IMR-90 (cell line): ENCODE results near the gene ACTL6B. TPM values are rescaled to one million over a fixed set of nuclear protein-coding genes. Genes with fewer than 3 reads are reported as not detected.

Experiments used
- ATAC-seq: fragments of 200-7000 bp; cut with Tn5 transposase; 2 replicates; pipeline ENCODE4 v1.9.1; 2020; ENCODE audit warnings: low read depth, mild to moderate bottlenecking, moderate library complexity
- BruUV-seq: library from RNA; stranded (reverse); fragments of 400-500 nt; replicated peaks from 2 replicates; lab custom pipeline; 2021; lab: Mats Ljungman, UMichigan
- CTCF ChIA-PET: fragments of 300-600 bp; formaldehyde crosslinking; extraction: SDS; loops from one replicate; lab custom pipeline; 2021; ENCODE audit warnings: antibody characterized with exemption; lab: Yijun Ruan, JAX
- POLR2A ChIA-PET: fragments of 300-600 bp; sonication (Branson Sonifier 250); formaldehyde crosslinking; loops from one replicate; lab custom pipeline; 2022; ENCODE audit warnings: antibody characterized with exemption; ENCODE audit not compliant: unreplicated experiment; lab: Charles Lee
- DNase-seq: peaks from one replicate; pipeline ENCODE4 v3.0.0; 2013
- H2AFZ ChIP-seq: replicated peaks from 2 replicates; pipeline ENCODE3; 2013; ENCODE audit warnings: low read length, mild to moderate bottlenecking; ENCODE audit not compliant: poor library complexity
- H2AK5ac ChIP-seq: 2 replicates; pipeline ENCODE4 v1.6.1; 2013; ENCODE audit warnings: low read depth, low read length, inconsistent platforms
- H2AK9ac ChIP-seq: replicated peaks from 2 replicates; pipeline ENCODE3; 2013; ENCODE audit warnings: mild to moderate bottlenecking, low read depth, low read length, moderate library complexity; ENCODE audit not compliant: poor library complexity
- H2BK120ac ChIP-seq: 2 replicates; pipeline ENCODE4 v1.6.1; 2013; ENCODE audit warnings: low read depth, low read length, inconsistent platforms
- H2BK15ac ChIP-seq: 3 replicates; pipeline ENCODE4 v1.6.1; 2013; ENCODE audit warnings: low read depth, low read length, inconsistent platforms
- H2BK20ac ChIP-seq: 2 replicates; pipeline ENCODE4 v1.6.1; 2013; ENCODE audit warnings: low read depth, mild to moderate bottlenecking, inconsistent platforms, low read length, moderate library complexity
- H2BK5ac ChIP-seq: 2 replicates; pipeline ENCODE4 v1.6.1; 2013; ENCODE audit warnings: mild to moderate bottlenecking, low read depth, low read length, inconsistent platforms; ENCODE audit not compliant: poor library complexity, severe bottlenecking
- H3K14ac ChIP-seq: replicated peaks from 2 replicates; pipeline ENCODE4 v1.6.1; 2013; ENCODE audit warnings: low read depth, low read length, inconsistent platforms
- H3K18ac ChIP-seq: 2 replicates; pipeline ENCODE4 v1.6.1; 2013; ENCODE audit warnings: low read depth, low read length, control low read depth
- H3K23ac ChIP-seq: 2 replicates; pipeline ENCODE4 v1.6.1; 2013; ENCODE audit warnings: low read depth, low read length, inconsistent platforms
- H3K27ac ChIP-seq: 2 replicates; pipeline ENCODE4 v1.5.1; 2013; ENCODE audit warnings: mild to moderate bottlenecking, control low read depth, low read length; ENCODE audit not compliant: insufficient read depth
- H3K27me3 ChIP-seq: 2 replicates; pipeline ENCODE4 v1.6.1; 2013; ENCODE audit warnings: low read length; ENCODE audit not compliant: control insufficient read depth, insufficient read depth
- H3K36me3 ChIP-seq: 2 replicates; pipeline ENCODE4 v1.6.1; 2013; ENCODE audit warnings: low read length, mixed read lengths; ENCODE audit not compliant: control insufficient read depth, insufficient read depth
- H3K4ac ChIP-seq: 2 replicates; pipeline ENCODE4 v1.6.1; 2013; ENCODE audit warnings: low read depth, low read length, inconsistent platforms
- H3K4me1 ChIP-seq: 2 replicates; pipeline ENCODE4 v1.6.1; 2013; ENCODE audit warnings: low read length, mixed read lengths; ENCODE audit not compliant: control insufficient read depth, insufficient read depth
- H3K4me2 ChIP-seq: 2 replicates; pipeline ENCODE4 v1.6.1; 2013; ENCODE audit warnings: low read depth, mild to moderate bottlenecking, control low read depth, low read length, moderate library complexity
- H3K4me3 ChIP-seq: 2 replicates; pipeline ENCODE4 v1.5.1; 2013; ENCODE audit warnings: low read depth, mild to moderate bottlenecking, control low read depth, low read length, moderate library complexity; ENCODE audit not compliant: insufficient read depth
- H3K56ac ChIP-seq: 2 replicates; pipeline ENCODE4 v1.6.1; 2013; ENCODE audit warnings: low read length, inconsistent platforms; ENCODE audit not compliant: insufficient read depth; ENCODE audit errors: extremely low read depth
- H3K79me1 ChIP-seq, 2 experiments: 2 replicates each; pipeline ENCODE4 v1.6.1; 2013; ENCODE audit warnings: low read length in 2 of 2, inconsistent platforms in 1 of 2, low read depth in 1 of 2
- H3K9ac ChIP-seq: 2 replicates; pipeline ENCODE4 v1.6.1; 2013; ENCODE audit warnings: low read depth, low read length, control low read depth
- H3K9me1 ChIP-seq: 2 replicates; pipeline ENCODE4 v1.6.1; 2013; ENCODE audit warnings: low read length, inconsistent platforms; ENCODE audit not compliant: insufficient read depth
- H3K9me3 ChIP-seq: 2 replicates; pipeline ENCODE4 v1.6.1; 2013; ENCODE audit warnings: low read length; ENCODE audit not compliant: control insufficient read depth, insufficient read depth
- H4K20me1 ChIP-seq: 2 replicates; pipeline ENCODE4 v1.6.1; 2013; ENCODE audit warnings: low read length, inconsistent platforms; ENCODE audit not compliant: insufficient read depth
- H4K5ac ChIP-seq: 2 replicates; pipeline ENCODE4 v1.6.1; 2013; ENCODE audit warnings: mild to moderate bottlenecking, low read depth, low read length, control low read depth
- H4K8ac ChIP-seq, 2 experiments: 2 replicates each; pipeline ENCODE4 v1.6.1; 2013; ENCODE audit warnings: low read depth in 2 of 2, low read length in 2 of 2, control low read depth in 1 of 2, inconsistent platforms in 1 of 2
- H4K91ac ChIP-seq: 2 replicates; pipeline ENCODE4 v1.6.1; 2013; ENCODE audit warnings: low read depth, low read length, inconsistent platforms; ENCODE audit not compliant: insufficient read depth
- BHLHE40 ChIP-seq: fragments of 150-350 bp; IDR thresholded peaks from 2 replicates; pipeline ENCODE4 v1.6.1; 2016; ENCODE audit warnings: mild to moderate bottlenecking, low read depth, low read length
- CEBPB ChIP-seq: IDR thresholded peaks from 2 replicates; pipeline ENCODE4 v1.6.1; 2012; ENCODE audit warnings: low read depth, low read length, improper control_type of control experiment
- CTCF ChIP-seq: conservative IDR thresholded peaks from 2 replicates; pipeline ENCODE4 v1.5.1; 2012; ENCODE audit warnings: mild to moderate bottlenecking, low read depth, low read length, improper control_type of control experiment
- ELK1 ChIP-seq: fragments of 150-350 bp; IDR thresholded peaks from 2 replicates; pipeline ENCODE4 v1.6.1; 2016; ENCODE audit warnings: low read depth, mild to moderate bottlenecking, low read length, moderate library complexity, borderline replicate concordance
- MAFK ChIP-seq: IDR thresholded peaks from 2 replicates; pipeline ENCODE4 v1.6.1; 2012; ENCODE audit warnings: low read depth, low read length, improper control_type of control experiment
- MAZ ChIP-seq: IDR thresholded peaks from 2 replicates; pipeline ENCODE4 v1.6.1; 2012; ENCODE audit warnings: low read depth, mild to moderate bottlenecking, low read length, improper control_type of control experiment, moderate library complexity, borderline replicate concordance
- POLR2A ChIP-seq: IDR thresholded peaks from 2 replicates; pipeline ENCODE4 v1.6.1; 2012; ENCODE audit warnings: mild to moderate bottlenecking, low read depth, low read length
- RCOR1 ChIP-seq: IDR thresholded peaks from 2 replicates; pipeline ENCODE4 v1.6.1; 2012; ENCODE audit warnings: mild to moderate bottlenecking, low read length, improper control_type of control experiment; ENCODE audit not compliant: insufficient replicate concordance
- RFX5 ChIP-seq: IDR thresholded peaks from 2 replicates; pipeline ENCODE4 v1.8.0; 2012; ENCODE audit warnings: low read depth, mild to moderate bottlenecking, low read length, moderate library complexity
- SMC3 ChIP-seq: fragments of 150-350 bp; IDR thresholded peaks from 2 replicates; pipeline ENCODE4 v1.6.1; 2016; ENCODE audit warnings: low read depth, mild to moderate bottlenecking, antibody characterized with exemption, low read length, moderate library complexity
- USF2 ChIP-seq: fragments of 150-350 bp; IDR thresholded peaks from 2 replicates; pipeline ENCODE4 v1.6.1; 2017; ENCODE audit warnings: mild to moderate bottlenecking, antibody characterized with exemption, low read length, low read depth
- WGBS, 2 experiments: methylation state at CpG; one replicate each; pipeline versions ENCODE4 v1.1.5 to v1.1.7; 2013; ENCODE audit warnings: missing lambda C conversion rate in 2 of 2; ENCODE audit not compliant: insufficient read length in 1 of 2; ENCODE audit errors: extremely low coverage in 2 of 2; 5-methylcytosine and 5-hydroxymethylcytosine counted together
- dilution Hi-C: fragments of 300-500 bp; cut with HindIII; formaldehyde crosslinking; loops from one replicate; pipeline ENCODE4 v1.14.3; 2018; ENCODE audit warnings: low sequenced_read_pairs; ENCODE audit not compliant: unreplicated experiment
- in situ Hi-C: fragments of 300-500 bp; cut with MboI; formaldehyde crosslinking; loops from 3 replicates; pipeline ENCODE4 v1.14.3; 2019; ENCODE audit warnings: low sequenced_read_pairs, inconsistent platforms, mixed read lengths
- intact Hi-C: fragments of 100-400 bp; cut with micrococcal nuclease; formaldehyde crosslinking; loops from 2 replicates; pipeline ENCODE4 v1.10.0; 2022
- polyA plus RNA-seq, 3 experiments: library from polyadenylated mRNA; depleted of rRNA; stranded (reverse); fragments of >200 nt; gene quantifications; 2 replicates each; pipeline ENCODE4 v1.2.3, GENCODE V29; 2012; ENCODE audit warnings: low replicate concordance in 1 of 3
- total RNA-seq: library from RNA; depleted of rRNA; stranded (reverse); fragments of >200 nt; gene quantifications from 2 replicates; pipeline ENCODE4 v1.2.3, GENCODE V29; 2012

Gene ACTL6B
- total and polyA plus RNA-seq, 2 of the 4 experiments (the other 2 are of a cell fraction): not detected

GRCh38 chr7:100686201-100686821 lies 30.1 kb upstream of the ACTL6B start:
- no peak overlapping the region for H2AK5ac ChIP-seq
- dilution Hi-C loops: no loop called here
- no peak overlapping the region for H4K5ac ChIP-seq
- no peak overlapping the region for H3K27ac ChIP-seq
- no peak overlapping the region for H3K4ac ChIP-seq
- H3K56ac ChIP-seq: no peak overlapping the region
- no peak for TF ChIP-seq POLR2A
- no peak for TF ChIP-seq SMC3
- TF ChIP-seq CEBPB: no peak
- TF ChIP-seq CTCF: no peak
- no peak for TF ChIP-seq ELK1
- no peak for TF ChIP-seq RCOR1
- TF ChIP-seq BHLHE40: no peak
- no peak for TF ChIP-seq MAZ
- no peak for TF ChIP-seq USF2
- no peak for TF ChIP-seq RFX5
- no peak for TF ChIP-seq MAFK
- H2BK120ac ChIP-seq: no peak overlapping the region
- ATAC-seq (no peak), DNase-seq (no peak)
- no peak overlapping the region for H3K23ac ChIP-seq
- H2BK15ac ChIP-seq: no peak overlapping the region
- in situ Hi-C loops: no loop called here
- WGBS, 2 experiments: 71% methylated on average over 15 of the region's 33 CpGs; no CpG with 5 or more reads in 1 of the 2 experiments
- H3K27me3 ChIP-seq: no peaks in the 10 kb centered on the region
- no peak overlapping the region for H2BK5ac ChIP-seq
- H3K9me1 ChIP-seq: no peaks in the 10 kb centered on the region
- H3K9ac ChIP-seq: no peak overlapping the region
- H3K79me1 ChIP-seq: peaks cover 12 to 38% of the 10 kb centered on the region in 2 experiments; a peak in 3 of 4 replicates
- H4K8ac ChIP-seq: no peak overlapping the region
- no peak overlapping the region for H4K91ac ChIP-seq
- peaks cover 13% of the 10 kb centered on the region for H3K4me1 ChIP-seq
- H3K36me3 ChIP-seq: peaks cover 73% of the 10 kb centered on the region
- H2AFZ ChIP-seq: no peak overlapping the region
- ChIA-PET CTCF (no interaction called here), POLR2A (no interaction called here)
- no peak overlapping the region for H2AK9ac ChIP-seq
- no peak overlapping the region for H3K4me2 ChIP-seq
- H3K14ac ChIP-seq: no peak overlapping the region
- H2BK20ac ChIP-seq: no peak overlapping the region
- no peak overlapping the region for H3K18ac ChIP-seq
- no TSS peak for BruUV-seq
- no peaks in the 10 kb centered on the region for H3K9me3 ChIP-seq
- no peak overlapping the region for H3K4me3 ChIP-seq
- intact Hi-C loops: no loop called here
- peaks cover 48% of the 10 kb centered on the region for H4K20me1 ChIP-seq
